H7 (cell line): ENCODE measurements around the gene B3GNT9. TPM values are rescaled to one million over a fixed set of nuclear protein-coding genes. Genes with fewer than 3 reads are reported as not detected.

Experiments
- DNase-seq: peaks from one replicate; pipeline ENCODE4 v3.0.0; 2012
- H3K27me3 ChIP-seq: 2 replicates; pipeline ENCODE4 v1.6.0; 2011; ENCODE audit warnings: mild to moderate bottlenecking, low read length; ENCODE audit not compliant: control insufficient read depth, insufficient read depth
- H3K36me3 ChIP-seq: replicated peaks from 2 replicates; pipeline ENCODE4 v1.5.1; 2011; ENCODE audit warnings: low read length; ENCODE audit not compliant: control insufficient read depth, insufficient read depth
- H3K4me3 ChIP-seq: 2 replicates; pipeline ENCODE4 v1.5.1; 2011; ENCODE audit warnings: low read depth, mild to moderate bottlenecking, control low read depth, low read length, moderate library complexity; ENCODE audit not compliant: insufficient read depth
- total RNA-seq: library from RNA; depleted of rRNA; stranded (reverse); fragments of >200 nt; shearing (Covaris generic); gene quantifications from 2 replicates; pipeline ENCODE4 v1.2.3, GENCODE V29; 2014

Gene B3GNT9
- total RNA-seq, 1 experiment from 2014 or later = 8.7 TPM

DNA sequence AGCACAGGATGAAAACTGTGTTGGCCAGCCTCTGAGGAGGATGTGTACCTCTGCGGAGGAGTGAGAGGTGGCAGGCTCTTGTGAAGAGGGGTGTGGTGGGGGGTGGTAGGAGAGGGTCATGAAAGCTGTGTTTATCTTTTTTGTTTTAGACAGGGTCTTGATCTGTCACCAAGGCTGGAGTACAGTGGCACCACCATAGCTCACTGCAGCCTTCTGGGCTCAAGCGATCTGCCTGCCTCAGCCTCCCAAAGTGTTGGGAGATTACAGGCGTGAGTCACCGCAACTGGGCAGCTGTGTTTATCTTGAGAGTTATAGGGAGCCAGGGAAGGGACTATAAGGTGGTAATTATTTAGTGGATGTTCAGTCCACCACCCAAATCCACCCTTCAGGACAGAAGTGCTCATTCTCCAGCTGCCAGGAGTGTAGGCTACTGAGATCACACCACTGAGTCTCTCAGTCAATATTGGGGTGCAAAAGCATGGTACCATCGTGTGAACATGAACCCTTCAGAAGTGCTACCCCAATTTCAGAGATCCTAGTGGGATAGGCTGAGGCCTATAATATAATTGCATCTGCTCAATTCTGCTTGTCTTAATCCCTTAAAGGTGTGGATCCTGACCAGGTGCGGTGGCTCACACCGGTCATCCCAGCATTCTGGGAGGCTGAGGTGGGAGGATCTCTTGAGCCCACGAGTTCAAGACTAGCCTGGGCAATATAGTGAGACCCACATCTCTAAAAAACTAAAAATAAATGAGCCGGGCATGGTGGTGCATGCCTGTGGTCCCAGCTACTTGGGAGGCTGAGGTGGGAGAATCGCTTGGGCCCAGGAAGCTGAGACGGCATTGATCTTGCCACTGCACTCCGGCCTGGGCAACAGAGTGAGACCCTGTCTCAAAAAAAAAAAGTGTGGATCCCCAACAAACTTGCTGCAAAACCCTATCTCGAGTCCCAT lies 39.9 kb upstream of the B3GNT9 start:
- peaks cover 5% of the 10 kb centered on the region for H3K27me3 ChIP-seq
- no peak for DNase-seq
- H3K4me3 ChIP-seq = no peak overlapping the region
- peaks cover 21% of the 10 kb centered on the region for H3K36me3 ChIP-seq

DNA sequence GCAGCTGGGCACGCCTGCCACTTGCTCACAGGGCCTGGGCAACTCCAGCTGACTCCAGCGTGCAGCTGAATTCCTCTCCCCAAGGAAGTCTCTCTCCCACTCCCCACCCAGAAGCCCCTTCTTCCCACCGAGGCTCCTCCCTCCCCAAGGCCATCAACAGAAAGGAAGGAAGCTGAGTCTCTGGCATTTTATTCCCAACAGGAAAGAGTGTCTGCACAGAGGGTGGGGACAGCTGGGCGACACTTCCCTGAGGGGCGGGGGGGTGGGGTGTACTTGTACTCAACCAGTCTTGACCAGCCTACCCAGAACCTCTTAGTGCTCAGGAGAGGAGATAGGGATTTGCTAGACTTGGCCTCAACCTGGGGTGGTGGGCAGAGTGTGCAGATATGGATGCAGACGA lies 39.2 kb upstream of the B3GNT9 start, which contains the start of gene EXOC3L1:
EXOC3L1 (minus strand) TSS at position 96 of the 400 bp plus-strand sequence. CDS start 460 bp downstream, outside the sequence.
- Histone ChIP-seq H3K27me3 (peaks cover 9% of the 10 kb centered on the region), H3K36me3 (peaks cover 16% of the 10 kb centered on the region), H3K4me3 (peak within 1 kb of the TSS; percentile 3; the same call in 1 of the 2 replicates)
- no peak for DNase-seq

DNA sequence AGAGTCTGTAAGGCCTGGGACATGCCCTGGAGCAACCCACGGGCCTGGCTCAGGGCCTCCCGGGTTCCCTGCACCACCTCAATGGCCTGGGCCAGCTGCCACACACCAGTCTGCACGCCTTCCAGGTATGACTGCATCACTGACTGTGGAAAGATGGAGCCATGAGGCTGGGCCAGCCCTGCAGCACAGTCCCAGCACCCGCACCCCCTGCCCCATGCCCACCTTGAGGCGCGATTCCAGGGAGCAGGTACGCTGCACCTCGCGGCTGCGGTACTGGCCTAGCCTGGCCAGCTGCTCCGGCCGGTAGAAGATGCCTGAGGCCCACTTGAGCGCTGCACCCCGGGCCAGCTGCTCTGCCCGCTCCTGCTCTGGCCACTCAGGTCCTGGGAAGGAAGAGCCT lies 38.0 kb upstream of the B3GNT9 start:
- DNase-seq = no peak
- Histone ChIP-seq H3K27me3 (peaks cover 19% of the 10 kb centered on the region), H3K4me3 (no peak overlapping the region), H3K36me3 (peaks cover 5% of the 10 kb centered on the region)

DNA sequence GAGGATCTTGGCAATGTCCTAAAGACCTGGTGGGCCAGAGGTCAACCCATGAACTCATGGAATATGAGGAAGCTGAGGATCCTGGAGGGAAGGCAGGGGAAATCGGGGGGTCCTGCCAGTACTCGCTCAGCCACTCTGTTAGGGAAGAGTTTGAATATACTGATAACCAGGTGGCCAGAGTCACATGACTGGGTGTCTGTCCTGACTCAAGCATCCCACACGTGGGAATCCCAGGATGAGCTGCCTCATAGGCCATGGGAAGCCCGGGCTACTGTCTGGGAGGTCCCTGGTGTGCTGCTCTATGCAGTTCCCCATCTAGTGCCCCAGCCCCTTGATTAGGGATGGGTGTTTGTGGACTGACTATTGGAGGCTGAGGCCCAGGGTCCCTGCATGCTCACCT lies 37.5 kb upstream of the B3GNT9 start:
- Histone ChIP-seq H3K27me3 (peaks cover 19% of the 10 kb centered on the region), H3K4me3 (no peak overlapping the region), H3K36me3 (peaks cover 2% of the 10 kb centered on the region)
- DNase-seq = no peak

DNA sequence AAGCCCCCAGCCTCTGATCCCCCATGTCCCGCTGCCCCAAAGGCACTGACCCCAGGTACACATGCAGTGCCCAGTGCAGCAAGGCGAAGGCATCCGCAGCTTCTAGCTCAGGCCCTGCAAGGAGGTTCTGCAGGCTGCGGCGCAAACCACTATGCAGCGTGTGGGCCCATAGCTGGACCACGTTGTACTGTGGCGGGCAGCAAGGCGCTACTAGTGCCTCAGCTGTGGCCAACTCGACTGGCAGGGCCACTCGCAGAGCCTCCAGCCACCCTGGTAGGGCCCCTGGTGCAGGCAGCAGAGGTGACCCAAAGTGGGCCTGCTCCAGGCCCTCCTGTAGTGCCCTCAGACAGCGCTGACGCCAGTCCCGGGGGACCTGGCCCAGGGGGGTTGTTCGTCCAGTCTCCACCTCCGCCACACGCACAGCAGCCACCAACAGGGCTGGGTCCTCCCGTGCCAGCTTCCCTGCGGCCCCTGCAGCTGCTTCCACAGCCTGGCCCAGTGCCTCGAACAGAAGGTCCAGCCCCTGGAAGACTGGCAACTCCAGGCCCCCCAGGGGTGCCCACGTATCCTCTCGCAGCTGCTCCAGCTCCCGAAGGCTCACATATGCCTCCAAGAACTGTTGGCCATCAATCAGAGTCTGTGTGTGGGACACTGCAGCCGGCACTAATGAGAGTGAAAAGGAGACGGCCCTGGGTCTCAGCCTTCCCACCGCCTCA lies 36.5 kb upstream of the B3GNT9 start:
- H3K36me3 ChIP-seq = no peaks in the 10 kb centered on the region
- peaks cover 19% of the 10 kb centered on the region for H3K27me3 ChIP-seq
- no peak overlapping the region for H3K4me3 ChIP-seq
- no peak for DNase-seq

DNA sequence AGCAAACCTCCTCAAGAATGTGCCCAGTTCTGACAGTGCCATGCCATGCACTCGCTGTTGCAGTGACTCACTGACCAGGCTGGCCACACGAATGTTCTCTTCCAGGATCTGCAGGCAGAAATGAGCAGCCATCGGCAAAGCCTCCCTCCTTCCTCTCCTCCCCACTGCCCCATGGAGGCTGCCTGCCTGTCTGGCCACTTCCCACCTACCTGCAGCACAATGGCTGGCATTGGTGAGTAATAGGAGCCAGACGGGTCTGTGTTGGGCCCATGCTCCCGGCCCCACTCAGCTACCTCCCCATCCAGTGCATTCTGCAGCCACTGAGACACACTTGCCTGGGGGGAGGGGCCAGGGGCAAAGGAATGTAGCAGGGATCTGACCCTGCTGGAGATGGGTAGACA lies 35.8 kb upstream of the B3GNT9 start:
- Histone ChIP-seq H3K4me3 (no peak overlapping the region), H3K27me3 (peaks cover 19% of the 10 kb centered on the region), H3K36me3 (no peaks in the 10 kb centered on the region)
- peak; percentile 59 for DNase-seq

DNA sequence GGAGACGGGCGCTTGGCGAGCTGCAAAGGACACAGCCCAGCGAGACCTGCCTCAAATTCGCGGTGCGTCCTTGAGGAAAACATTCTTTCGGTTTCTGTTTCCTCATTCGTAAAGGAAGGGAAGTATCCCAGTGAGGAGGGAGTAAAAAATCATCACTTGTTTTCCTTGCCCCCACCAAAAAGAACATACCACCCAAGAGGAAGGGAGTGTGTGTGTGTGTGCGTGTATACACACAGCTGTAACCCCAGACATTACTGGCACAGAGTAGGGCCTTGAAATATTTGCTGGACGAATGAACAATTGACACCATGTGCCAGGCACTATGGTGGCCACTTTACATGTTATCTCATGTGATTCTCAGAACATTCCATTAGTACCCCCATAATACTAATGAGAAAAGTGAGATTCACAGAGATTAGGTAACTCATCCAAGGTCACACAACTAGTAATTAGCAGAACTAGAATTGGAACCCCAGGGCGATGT lies 34.9 kb upstream of the B3GNT9 start:
- no peaks in the 10 kb centered on the region for H3K36me3 ChIP-seq
- H3K27me3 ChIP-seq = peaks cover 19% of the 10 kb centered on the region
- DNase-seq = no peak
- H3K4me3 ChIP-seq = no peak overlapping the region

DNA sequence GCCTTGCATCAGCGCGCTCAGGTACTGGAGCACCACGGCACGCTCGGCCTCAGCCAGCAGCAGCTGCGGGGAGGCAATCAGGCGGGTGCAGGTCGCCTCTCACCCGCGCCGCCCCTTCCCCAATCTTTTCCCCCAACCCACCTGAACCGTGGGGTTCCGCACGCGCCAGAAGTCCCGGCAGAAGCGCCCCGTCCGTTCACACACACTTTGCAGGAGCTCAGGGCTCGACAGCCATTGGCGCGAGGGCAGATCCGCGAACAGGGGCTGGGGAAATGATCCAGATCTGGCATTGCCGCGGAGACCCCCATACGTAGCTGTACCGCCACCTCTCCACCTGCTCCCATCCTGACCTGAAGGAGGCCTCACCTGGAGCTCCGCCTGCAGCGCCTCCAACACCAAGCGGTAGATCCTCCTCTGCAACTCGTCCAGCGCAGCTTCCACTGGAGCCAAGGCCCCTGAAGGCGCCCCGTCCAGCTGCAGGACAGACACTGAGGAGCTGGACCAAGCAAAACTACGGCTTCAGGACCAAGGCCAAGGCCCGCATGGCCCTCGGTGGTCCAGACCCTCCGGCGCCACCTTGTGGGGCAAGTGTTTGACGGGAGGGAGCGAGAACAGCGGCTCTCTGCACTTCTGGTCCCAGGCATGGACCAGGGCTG lies 34.3 kb upstream of the B3GNT9 start:
- H3K27me3 ChIP-seq = peaks cover 19% of the 10 kb centered on the region
- no peaks in the 10 kb centered on the region for H3K36me3 ChIP-seq
- peak; percentile 94 for DNase-seq
- H3K4me3 ChIP-seq = peak overlapping the region; percentile 83; the same call in 1 of the 2 replicates

DNA sequence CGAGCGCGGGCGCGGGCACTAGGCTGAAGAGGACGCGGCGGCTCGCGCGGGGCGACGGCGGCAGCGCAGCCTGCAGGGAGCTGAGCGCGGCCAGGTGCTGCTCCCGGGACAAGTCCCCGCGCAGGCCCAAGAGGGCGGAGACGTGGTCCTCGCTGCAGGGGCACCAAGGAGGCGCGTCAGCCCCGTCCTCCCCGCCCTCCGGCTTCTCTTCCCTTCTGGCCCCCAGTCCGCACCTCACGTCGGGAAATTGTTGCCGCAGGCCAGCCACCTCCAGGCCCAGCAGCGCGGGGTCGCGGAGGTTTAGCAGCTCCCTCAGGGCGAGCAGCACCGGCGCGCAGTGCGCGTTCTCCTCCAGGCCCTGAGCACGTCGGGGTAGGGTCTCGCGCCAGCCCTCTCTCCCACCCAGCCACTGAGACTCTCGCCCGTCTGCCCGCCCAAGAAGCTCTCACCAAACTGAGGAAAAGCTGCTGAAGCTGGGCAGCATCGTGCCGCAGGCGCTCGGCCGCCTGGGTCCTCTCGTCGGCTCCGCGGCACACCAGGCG lies 33.7 kb upstream of the B3GNT9 start:
- peaks cover 19% of the 10 kb centered on the region for H3K27me3 ChIP-seq
- DNase-seq = peak; percentile 83
- H3K4me3 ChIP-seq = peak overlapping the region; percentile 83
- no peaks in the 10 kb centered on the region for H3K36me3 ChIP-seq

DNA sequence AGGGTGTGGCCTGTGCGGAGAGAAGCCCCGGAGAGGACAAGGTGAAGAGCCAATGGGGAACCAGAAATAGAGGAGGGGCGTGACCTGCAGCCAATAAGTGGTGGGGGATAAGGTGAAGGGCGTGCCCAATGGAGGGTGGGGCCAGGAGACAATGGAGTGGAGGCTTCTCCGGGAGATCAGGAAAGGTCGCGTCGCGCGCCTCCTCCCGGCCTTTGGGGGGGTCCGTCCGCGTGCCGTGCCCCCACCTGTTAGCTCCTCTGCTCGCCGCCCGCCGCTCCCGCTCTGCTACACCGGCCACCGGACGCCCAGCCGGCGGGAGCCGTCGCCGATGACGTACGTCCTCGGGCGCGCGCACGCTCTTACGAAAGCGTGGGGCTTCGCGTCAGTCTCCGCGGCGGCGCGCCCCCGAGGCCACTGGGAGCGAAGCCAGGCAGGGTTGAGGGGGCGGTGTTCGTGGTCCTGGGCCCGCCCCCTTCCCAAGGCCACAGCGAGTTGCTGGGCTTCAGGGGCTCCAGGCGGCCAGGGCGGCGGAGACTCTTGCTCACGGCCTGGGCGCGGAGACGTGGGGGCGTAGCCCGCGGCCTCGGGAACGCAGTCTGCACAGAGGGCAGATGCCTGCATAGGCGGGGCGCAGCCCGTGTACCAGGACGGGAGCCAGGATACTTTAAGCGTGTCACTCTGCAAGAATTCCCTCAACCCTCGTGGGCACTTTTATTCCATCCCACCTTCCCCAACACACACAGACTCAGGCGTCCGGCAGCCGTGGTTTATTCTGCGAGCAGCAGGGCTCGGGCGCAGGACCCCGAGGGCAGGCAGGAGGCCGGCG lies 33.0 kb upstream of the B3GNT9 start, which contains the start of gene MATCAP1:
MATCAP1 (minus strand) TSS at position 337 of the 826 bp plus-strand sequence. CDS start 3,353 bp downstream, outside the sequence.
- H3K36me3 ChIP-seq = no peaks in the 10 kb centered on the region
- peak; percentile 100 for DNase-seq
- peaks cover 19% of the 10 kb centered on the region for H3K27me3 ChIP-seq
- peak within 1 kb of the TSS; percentile 83 for H3K4me3 ChIP-seq

DNA sequence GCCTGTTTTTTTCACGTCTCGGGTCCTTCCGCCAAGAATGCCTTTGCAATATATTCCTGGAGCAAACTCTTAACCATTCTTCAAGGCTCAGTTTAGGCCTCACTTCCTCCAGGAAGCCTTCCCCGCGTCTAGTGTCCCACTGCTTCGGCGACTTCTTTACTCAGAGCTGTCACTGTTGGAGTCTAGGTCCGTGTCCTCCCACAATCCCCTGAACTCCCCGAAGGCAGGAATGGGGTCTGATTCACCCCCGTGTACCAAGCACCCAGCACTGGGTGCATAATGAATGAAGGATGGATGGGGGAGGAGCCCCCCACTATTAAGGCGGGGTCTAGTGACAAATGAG lies 32.5 kb upstream of the B3GNT9 start:
- peaks cover 21% of the 10 kb centered on the region for H3K27me3 ChIP-seq
- no peak for DNase-seq
- H3K4me3 ChIP-seq = peak overlapping the region; percentile 83
- no peaks in the 10 kb centered on the region for H3K36me3 ChIP-seq

DNA sequence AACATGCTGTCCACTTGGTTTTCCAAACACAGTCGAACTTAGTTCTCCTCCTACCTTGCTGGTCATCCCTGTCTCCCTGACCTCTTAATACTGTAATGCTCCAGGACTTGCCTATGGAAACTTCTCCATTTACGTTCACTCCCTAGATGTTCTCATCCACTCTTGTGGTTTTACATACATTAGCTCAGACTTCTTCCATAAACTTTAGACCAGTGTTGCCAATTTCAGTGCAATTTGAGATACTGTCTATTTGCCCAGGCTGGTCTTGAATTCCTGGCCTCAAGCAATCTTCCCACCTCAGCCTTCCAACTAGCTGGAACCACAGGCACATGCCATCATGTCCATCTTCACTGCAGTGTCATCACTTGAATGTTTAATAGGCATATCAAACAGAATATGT lies 31.5 kb upstream of the B3GNT9 start:
- Histone ChIP-seq H3K27me3 (peaks cover 27% of the 10 kb centered on the region), H3K36me3 (no peaks in the 10 kb centered on the region), H3K4me3 (no peak overlapping the region)
- no peak for DNase-seq

DNA sequence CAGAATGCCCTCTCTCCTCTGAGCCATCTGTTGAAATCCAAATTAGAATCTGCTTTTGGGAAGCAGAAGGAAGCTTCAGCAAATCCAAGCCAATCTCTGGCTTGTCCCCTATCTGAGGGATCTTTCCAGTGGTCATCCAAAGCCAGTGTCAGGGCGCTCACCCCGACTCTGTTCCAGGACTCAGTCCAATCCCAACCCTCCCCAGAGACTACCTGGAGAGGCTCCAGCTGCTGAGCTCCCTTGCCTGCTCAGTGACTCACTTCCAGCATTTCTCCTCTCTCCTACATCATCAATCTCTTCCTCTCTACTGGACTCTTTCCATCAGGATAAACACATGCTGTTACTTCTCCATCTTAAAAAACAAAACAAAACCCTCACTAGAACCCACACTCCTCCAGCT lies 30.5 kb upstream of the B3GNT9 start:
- Histone ChIP-seq H3K4me3 (no peak overlapping the region), H3K27me3 (peaks cover 36% of the 10 kb centered on the region), H3K36me3 (no peaks in the 10 kb centered on the region)
- DNase-seq = no peak
